Measurements from ENCODE around the gene TPPP2.

DNA sequence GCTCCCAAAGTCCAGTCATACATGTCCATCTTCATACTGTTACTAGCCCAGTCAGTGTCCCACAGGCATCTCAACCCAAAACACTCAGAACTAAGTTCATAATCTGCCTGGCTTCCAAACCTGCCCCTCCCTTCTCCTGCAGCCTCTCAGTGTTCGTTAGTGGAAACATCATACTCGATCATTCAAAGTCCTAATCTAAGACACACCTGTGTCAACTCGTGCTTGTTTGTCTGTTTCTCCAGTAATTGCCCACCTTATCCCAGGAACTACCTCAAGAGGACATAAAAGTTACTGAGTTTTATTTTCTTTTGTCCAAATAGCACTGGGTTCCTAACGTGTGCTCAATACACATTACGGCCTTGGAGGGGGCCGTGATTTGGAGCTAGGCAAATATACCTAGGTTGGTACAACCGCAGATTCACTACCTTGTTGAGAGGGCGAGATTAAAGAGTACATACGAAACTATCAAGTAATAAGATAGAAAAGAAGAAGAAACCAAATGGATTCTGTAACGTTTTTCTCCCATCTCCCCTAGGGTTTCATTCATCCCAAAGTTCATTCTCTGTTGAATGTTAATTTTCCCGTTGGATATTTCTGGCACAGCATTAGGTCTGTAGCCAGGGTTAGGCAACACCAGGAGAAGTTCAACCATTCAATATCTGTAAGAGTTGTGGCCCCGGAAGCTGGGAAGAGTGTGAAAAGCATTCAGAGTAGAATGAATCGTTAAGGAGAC is 30.8 kb downstream of the TPPP2 start:
- TF ChIP-seq CTCF (conservative IDR thresholded peaks at IDR 0.05) = no peak
- no peak for TF ChIP-seq EZH2 (IDR thresholded peaks at IDR 0.05; ENCODE audit: low read depth)
